ENCODE data around the gene RFX2. TPM values are rescaled to one million over a fixed set of nuclear protein-coding genes. Genes with fewer than 3 reads are reported as not detected.
A peak's percentile ranks its signal among the peaks of the same experiment; 100 is the strongest.

Gene RFX2
- total RNA-seq, 1 experiment from 2014 or later = 10.5 TPM

DNA sequence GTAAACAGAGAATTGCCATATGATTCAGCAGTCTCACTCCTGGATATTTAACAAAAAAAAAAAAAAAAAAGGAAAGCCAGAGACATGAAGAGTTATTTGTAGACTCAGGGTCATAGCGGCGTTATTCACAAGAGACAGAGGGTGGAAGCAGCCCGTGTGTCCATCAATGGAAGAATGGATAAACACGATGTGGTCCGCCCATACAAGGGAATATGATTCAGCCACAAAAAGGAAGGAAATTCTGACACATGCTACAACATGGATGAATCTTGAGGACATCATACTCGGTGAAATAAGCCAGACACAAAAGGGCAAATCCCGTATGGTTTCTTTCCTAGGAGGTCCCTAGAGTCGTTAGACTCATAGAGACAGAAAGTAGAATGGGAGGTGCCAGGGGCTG lies 40.0 kb upstream of the RFX2 start:
- Histone ChIP-seq H3K4me2 (ENCODE audit: low read length) (no peak overlapping the region), H3F3A (ENCODE audit: low read length, unreplicated experiment) (no peaks in the 10 kb centered on the region), H3K27me3 (ENCODE audit: low read length) (peaks cover 8% of the 10 kb centered on the region; the same call in 1 of the 2 replicates), H3K4me1 (ENCODE audit: insufficient read depth, low read length) (no peaks in the 10 kb centered on the region), H3K79me2 (ENCODE audit: low read length) (no peaks in the 10 kb centered on the region), H4K20me1 (ENCODE audit: low read length) (no peaks in the 10 kb centered on the region), H3K27ac (ENCODE audit: low read length) (no peak overlapping the region), H2AFZ (ENCODE audit: low read length) (no peak overlapping the region), H3K9me2 (replicated peaks; ENCODE audit: low read length) (no peaks in the 10 kb centered on the region), H3K9ac (ENCODE audit: low read length) (no peak overlapping the region), H3K9me3 (ENCODE audit: low read length) (no peaks in the 10 kb centered on the region), H3K4me3 (ENCODE audit: low read length) (no peak overlapping the region), H3K36me3 (ENCODE audit: low read depth, low read length) (no peaks in the 10 kb centered on the region)
- BruUV-seq (replicated peaks) = no TSS peak
- no peak for ATAC-seq
- POLR2A ChIA-PET (ENCODE audit: unreplicated experiment) = no interaction called here
- CTCF ChIA-PET = no interaction called here
- intact Hi-C loops (cut with micrococcal nuclease) = no loop called here
- DNase-seq = no peak
- TF ChIP-seq EZH2phosphoT487 (IDR thresholded peaks at IDR 0.05; ENCODE audit: borderline replicate concordance, low read length) (no peak), EZH2 (IDR thresholded peaks at IDR 0.05; ENCODE audit: low read length, unreplicated experiment) (no peak)
- TF ChIP-seq, protein P1, sequence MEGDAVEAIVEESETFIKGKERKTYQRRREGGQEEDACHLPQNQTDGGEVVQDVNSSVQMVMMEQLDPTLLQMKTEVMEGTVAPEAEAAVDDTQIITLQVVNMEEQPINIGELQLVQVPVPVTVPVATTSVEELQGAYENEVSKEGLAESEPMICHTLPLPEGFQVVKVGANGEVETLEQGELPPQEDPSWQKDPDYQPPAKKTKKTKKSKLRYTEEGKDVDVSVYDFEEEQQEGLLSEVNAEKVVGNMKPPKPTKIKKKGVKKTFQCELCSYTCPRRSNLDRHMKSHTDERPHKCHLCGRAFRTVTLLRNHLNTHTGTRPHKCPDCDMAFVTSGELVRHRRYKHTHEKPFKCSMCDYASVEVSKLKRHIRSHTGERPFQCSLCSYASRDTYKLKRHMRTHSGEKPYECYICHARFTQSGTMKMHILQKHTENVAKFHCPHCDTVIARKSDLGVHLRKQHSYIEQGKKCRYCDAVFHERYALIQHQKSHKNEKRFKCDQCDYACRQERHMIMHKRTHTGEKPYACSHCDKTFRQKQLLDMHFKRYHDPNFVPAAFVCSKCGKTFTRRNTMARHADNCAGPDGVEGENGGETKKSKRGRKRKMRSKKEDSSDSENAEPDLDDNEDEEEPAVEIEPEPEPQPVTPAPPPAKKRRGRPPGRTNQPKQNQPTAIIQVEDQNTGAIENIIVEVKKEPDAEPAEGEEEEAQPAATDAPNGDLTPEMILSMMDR (conservative IDR thresholded peaks at IDR 0.05; ENCODE audit: low read depth, low read length) = no peak

DNA sequence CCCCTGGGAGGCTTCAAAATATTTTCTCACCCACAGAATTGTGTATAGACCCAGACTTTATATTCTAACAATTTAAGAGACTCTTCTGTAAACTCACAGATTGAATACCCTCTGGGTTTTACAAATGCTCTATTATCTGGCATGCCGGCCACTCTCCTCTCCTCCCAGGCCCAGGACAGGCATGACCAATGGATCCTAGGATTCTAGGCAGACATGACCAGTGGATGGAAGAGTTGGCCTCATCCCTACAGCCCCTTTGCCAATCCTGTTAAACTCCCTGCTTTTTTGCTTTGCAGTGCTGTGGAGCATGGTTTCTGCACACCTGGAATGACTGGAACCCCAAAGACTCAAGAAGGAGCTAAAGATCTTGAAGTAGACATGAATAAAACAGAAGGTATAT lies 30.9 kb upstream of the RFX2 start:
- H4K20me1 ChIP-seq (ENCODE audit: low read length) = no peaks in the 10 kb centered on the region
- H3K27ac ChIP-seq (ENCODE audit: low read length) = no peak overlapping the region
- no peaks in the 10 kb centered on the region for H3K79me2 ChIP-seq (ENCODE audit: low read length)
- H2AFZ ChIP-seq (ENCODE audit: low read length) = peak overlapping the region; percentile 43; the same call in 1 of the 2 replicates
- DNase-seq = no peak
- ChIA-PET POLR2A (ENCODE audit: unreplicated experiment) (no interaction called here), CTCF (interaction anchor here (0.6 kb wide), 1 partner anchor 18 kb away, joined by 7 read pairs; no protein-coding TSS in a partner anchor)
- TF ChIP-seq EZH2phosphoT487 (IDR thresholded peaks at IDR 0.05; ENCODE audit: borderline replicate concordance, low read length) (no peak), EZH2 (IDR thresholded peaks at IDR 0.05; ENCODE audit: low read length, unreplicated experiment) (no peak)
- TF ChIP-seq, protein P1 (conservative IDR thresholded peaks at IDR 0.05; ENCODE audit: low read depth, low read length) = no peak
- no peaks in the 10 kb centered on the region for H3K9me3 ChIP-seq (ENCODE audit: low read length)
- no peak overlapping the region for H3K4me2 ChIP-seq (ENCODE audit: low read length)
- H3K9me2 ChIP-seq (replicated peaks; ENCODE audit: low read length) = no peaks in the 10 kb centered on the region
- no peak overlapping the region for H3K4me3 ChIP-seq (ENCODE audit: low read length)
- no peaks in the 10 kb centered on the region for H3F3A ChIP-seq (ENCODE audit: low read length, unreplicated experiment)
- no peak overlapping the region for H3K9ac ChIP-seq (ENCODE audit: low read length)
- BruUV-seq (replicated peaks) = no TSS peak
- no peaks in the 10 kb centered on the region for H3K36me3 ChIP-seq (ENCODE audit: low read depth, low read length)
- intact Hi-C loops (cut with micrococcal nuclease) = no loop called here
- no peaks in the 10 kb centered on the region for H3K4me1 ChIP-seq (ENCODE audit: insufficient read depth, low read length)
- H3K27me3 ChIP-seq (ENCODE audit: low read length) = 0 out of 2 replicates have a peak, but pooled peaks cover 2% of the 10 kb centered on the region
- no peak for ATAC-seq

DNA sequence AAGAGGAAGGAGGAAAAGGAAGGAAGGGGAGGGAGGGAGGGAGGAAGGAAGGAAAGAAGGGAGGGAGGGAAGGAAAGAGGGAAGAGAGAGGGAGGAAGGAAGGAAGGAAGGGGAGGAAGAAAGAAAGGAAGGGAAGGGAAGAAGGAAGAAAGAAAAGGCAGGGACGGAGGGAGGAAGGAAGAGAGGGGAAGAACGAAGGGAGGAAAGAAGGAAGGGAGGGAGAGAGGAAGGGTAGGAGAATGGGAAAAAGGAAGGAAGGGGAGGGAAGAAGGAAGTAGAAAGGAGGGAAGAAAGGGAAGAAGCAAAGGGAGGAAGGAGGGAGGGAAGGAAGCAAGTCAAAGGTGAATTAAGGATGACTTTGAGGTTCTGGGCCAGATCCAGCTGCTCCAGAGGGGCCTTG lies 28.2 kb upstream of the RFX2 start:
- BruUV-seq (replicated peaks) = no TSS peak
- H3F3A ChIP-seq (ENCODE audit: low read length, unreplicated experiment) = no peaks in the 10 kb centered on the region
- H3K4me3 ChIP-seq (ENCODE audit: low read length) = no peak overlapping the region
- ChIA-PET POLR2A (ENCODE audit: unreplicated experiment) (no interaction called here), CTCF (no interaction called here)
- DNase-seq = no peak
- ATAC-seq = no peak
- H3K9ac ChIP-seq (ENCODE audit: low read length) = no peak overlapping the region
- H3K9me3 ChIP-seq (ENCODE audit: low read length) = no peaks in the 10 kb centered on the region
- H2AFZ ChIP-seq (ENCODE audit: low read length) = no peak overlapping the region
- H3K9me2 ChIP-seq (replicated peaks; ENCODE audit: low read length) = no peaks in the 10 kb centered on the region
- no peak overlapping the region for H3K27ac ChIP-seq (ENCODE audit: low read length)
- 0 out of 2 replicates have a peak, but pooled peaks cover under 1% of the 10 kb centered on the region for H3K27me3 ChIP-seq (ENCODE audit: low read length)
- intact Hi-C loops (cut with micrococcal nuclease) = no loop called here
- H4K20me1 ChIP-seq (ENCODE audit: low read length) = no peaks in the 10 kb centered on the region
- H3K36me3 ChIP-seq (ENCODE audit: low read depth, low read length) = no peaks in the 10 kb centered on the region
- no peaks in the 10 kb centered on the region for H3K79me2 ChIP-seq (ENCODE audit: low read length)
- H3K4me2 ChIP-seq (ENCODE audit: low read length) = no peak overlapping the region
- H3K4me1 ChIP-seq (ENCODE audit: insufficient read depth, low read length) = no peaks in the 10 kb centered on the region
- TF ChIP-seq, protein P1 (conservative IDR thresholded peaks at IDR 0.05; ENCODE audit: low read depth, low read length) = no peak
- no peak for TF ChIP-seq EZH2phosphoT487 (IDR thresholded peaks at IDR 0.05; ENCODE audit: borderline replicate concordance, low read length)
- no peak for TF ChIP-seq EZH2 (IDR thresholded peaks at IDR 0.05; ENCODE audit: low read length, unreplicated experiment)

Data from PC-3 (cell line).